Measurements from ENCODE around the gene SHISAL2A. TPM values are rescaled to one million over a fixed set of nuclear protein-coding genes. Genes with fewer than 3 reads are reported as not detected.

The SHISAL2A gene
- total and polyA plus RNA-seq, 8 donors: 0.48 to 1.6 (median 0.69) TPM; not detected in 1

DNA sequence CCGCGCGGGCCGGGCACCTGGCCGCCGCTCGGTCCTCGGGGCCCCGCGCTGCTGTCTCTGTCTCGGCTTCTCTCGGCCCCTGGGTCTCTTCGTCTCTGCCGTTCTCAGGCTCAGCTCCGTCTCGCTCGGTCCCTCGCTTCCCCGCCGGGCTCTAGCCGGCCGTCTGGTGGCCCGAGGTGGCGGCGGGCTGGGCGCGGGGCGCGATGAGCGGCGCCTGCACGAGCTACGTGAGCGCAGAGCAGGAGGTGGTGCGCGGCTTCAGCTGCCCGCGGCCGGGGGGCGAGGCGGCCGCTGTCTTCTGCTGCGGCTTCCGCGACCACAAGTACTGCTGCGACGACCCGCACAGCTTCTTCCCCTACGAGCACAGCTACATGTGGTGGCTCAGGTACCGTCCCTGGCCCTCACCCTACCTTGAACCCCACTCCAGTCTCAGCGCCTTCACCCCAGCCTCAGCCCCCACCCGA lies 355 bp downstream of the SHISAL2A start:
- DNase-seq (peak in 2 of 4 donors; percentile 32 to 86), ATAC-seq (peak; percentile 11)
- Histone ChIP-seq H3K4me1 (peaks cover 0 to 49% of the 10 kb centered on the region in 2 donors), H3K27ac (peak overlapping the region in 1 of 2 donors; percentile 61), H3K4me3 (peak overlapping the region; percentile 22 to 40), H3K9me3 (no peaks in the 10 kb centered on the region), H3K36me3 (no peaks in the 10 kb centered on the region), H3K27me3 (peaks cover 10 to 37% of the 10 kb centered on the region in 2 donors)
- TF ChIP-seq, protein P1, sequence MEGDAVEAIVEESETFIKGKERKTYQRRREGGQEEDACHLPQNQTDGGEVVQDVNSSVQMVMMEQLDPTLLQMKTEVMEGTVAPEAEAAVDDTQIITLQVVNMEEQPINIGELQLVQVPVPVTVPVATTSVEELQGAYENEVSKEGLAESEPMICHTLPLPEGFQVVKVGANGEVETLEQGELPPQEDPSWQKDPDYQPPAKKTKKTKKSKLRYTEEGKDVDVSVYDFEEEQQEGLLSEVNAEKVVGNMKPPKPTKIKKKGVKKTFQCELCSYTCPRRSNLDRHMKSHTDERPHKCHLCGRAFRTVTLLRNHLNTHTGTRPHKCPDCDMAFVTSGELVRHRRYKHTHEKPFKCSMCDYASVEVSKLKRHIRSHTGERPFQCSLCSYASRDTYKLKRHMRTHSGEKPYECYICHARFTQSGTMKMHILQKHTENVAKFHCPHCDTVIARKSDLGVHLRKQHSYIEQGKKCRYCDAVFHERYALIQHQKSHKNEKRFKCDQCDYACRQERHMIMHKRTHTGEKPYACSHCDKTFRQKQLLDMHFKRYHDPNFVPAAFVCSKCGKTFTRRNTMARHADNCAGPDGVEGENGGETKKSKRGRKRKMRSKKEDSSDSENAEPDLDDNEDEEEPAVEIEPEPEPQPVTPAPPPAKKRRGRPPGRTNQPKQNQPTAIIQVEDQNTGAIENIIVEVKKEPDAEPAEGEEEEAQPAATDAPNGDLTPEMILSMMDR (IDR thresholded peaks at IDR 0.05): no peak
- intact Hi-C loops (cut with DNase I): no loop called here

DNA sequence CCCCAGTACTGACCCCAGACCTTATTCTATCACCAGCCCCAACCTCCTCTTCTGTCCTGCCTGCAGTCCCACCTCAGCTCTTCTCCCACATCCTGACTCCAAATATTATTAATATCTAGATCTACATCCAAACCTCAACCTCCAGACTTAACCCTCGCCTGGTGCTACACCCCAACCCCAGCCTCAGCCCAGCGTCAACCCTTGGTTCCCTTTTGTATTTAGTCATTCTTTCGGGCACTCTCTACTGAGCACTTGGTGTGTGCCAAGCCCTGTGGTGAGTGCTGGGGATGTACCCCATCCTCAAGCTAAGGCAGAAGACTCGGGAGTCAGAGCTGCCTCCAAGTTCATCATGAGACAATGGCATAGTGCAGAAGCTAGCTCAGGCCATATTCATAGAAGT lies 1.1 kb downstream of the SHISAL2A start:
- Histone ChIP-seq H3K4me1 (peaks cover 0 to 54% of the 10 kb centered on the region in 2 donors), H3K9me3 (no peaks in the 10 kb centered on the region), H3K4me3 (peak overlapping the region in 1 of 2 donors; percentile 40), H3K27ac (no peak overlapping the region), H3K36me3 (no peaks in the 10 kb centered on the region), H3K27me3 (peaks cover 10 to 37% of the 10 kb centered on the region in 2 donors)
- TF ChIP-seq, protein P1 (IDR thresholded peaks at IDR 0.05): no peak
- intact Hi-C loops (cut with DNase I): no loop called here
- DNase-seq (no peak), ATAC-seq (no peak)

DNA sequence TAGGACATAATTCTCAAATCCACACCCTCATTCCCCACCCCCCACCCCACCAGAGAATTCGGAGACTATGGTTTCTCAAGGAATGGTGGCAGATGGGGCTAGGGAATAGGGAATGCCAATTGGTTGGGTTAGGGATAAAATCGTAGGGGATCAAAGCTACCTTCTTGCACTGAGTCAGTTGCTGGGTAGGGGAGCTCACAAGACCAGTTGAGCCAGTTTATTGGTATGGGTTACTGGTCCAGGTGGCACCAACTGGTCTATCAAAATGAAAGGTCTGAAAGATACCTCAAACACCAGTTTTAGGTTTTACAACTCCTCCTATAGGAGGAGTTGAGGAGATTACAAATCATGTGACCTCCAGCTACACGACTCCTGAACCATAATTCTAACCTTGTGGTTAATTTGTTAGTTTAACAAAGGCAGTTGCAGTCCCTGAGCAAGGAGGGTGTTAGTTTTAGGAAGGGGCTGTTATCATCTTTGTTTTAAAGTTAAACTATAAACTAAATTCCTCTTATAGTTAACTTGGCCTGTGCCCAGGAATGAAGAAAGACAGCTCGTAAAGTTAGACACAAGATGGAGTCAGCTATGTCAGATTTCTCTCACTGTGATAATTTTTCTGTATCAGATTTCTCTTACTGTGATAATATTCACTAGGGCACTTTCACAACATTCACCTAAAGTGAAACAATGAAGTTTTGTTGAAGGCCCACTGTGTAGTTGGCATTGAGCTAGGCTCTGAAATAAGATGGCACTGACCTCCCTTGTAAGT lies 2.5 kb downstream of the SHISAL2A start:
- no peak overlapping the region for H3K4me3 ChIP-seq
- H3K27me3 ChIP-seq: peaks cover 10 to 37% of the 10 kb centered on the region in 2 donors
- H3K9me3 ChIP-seq: no peaks in the 10 kb centered on the region
- peak overlapping the region in 1 of 2 donors; percentile 63 for H3K27ac ChIP-seq
- intact Hi-C loops (cut with DNase I): no loop called here
- DNase-seq: no peak
- H3K4me1 ChIP-seq: peaks cover 0 to 54% of the 10 kb centered on the region in 2 donors
- TF ChIP-seq, protein P1 (IDR thresholded peaks at IDR 0.05): no peak
- H3K36me3 ChIP-seq: no peaks in the 10 kb centered on the region
- ATAC-seq: no peak

DNA sequence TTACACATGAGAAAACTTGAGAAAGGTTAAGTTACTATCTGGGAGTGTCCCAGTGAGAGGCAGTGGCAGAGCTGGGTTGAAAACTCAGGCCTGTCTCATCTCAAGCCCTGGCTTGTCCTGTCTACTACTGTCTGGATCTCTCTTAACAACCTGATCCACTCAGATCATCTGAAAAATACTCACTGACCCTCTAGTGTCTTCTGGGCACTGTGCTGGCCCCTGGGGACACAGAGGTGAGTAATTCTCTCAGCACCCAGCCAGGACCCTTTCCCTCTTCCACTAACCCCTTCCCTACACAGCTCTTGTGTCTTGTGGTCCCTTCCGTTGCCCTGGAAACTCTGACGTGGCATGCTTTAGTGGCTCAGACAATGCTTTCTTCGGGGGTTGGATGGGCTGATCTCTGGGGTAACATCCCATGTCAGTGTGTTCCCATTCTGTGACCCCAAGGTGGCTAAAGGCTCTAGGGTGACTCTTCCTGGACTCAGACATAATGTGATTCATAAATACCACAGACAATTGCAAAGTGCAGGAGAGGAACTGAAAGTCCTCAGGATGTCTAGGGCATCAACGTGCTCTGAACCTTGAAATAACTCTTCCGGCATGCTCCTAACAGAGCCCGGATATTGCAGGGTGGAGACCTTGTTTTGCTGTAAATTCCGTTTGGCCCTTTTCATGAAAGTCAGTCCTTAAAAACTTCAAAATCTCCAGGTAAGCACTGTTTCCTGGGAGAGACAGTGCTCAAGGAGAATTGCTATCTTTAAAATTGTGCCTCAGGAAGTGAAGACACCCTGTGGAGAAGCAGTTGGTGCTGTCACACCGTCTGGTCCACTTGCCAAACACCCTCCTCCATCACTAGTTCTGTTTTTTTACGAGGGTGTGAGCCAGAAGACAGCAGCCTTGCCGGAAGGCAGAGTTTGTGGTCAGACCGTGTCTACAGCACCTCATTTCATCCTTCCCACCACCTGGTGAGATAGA lies 4.0 kb downstream of the SHISAL2A start:
- no peaks in the 10 kb centered on the region for H3K36me3 ChIP-seq
- TF ChIP-seq, protein P1 (IDR thresholded peaks at IDR 0.05): no peak
- ATAC-seq (peak; percentile 42), DNase-seq (peak in 1 of 4 donors; percentile 36)
- H3K4me3 ChIP-seq: no peak overlapping the region
- peaks cover 10 to 27% of the 10 kb centered on the region in 2 donors for H3K27me3 ChIP-seq
- H3K27ac ChIP-seq: peak overlapping the region; percentile 39 to 96
- H3K4me1 ChIP-seq: peaks cover 0 to 47% of the 10 kb centered on the region in 2 donors
- H3K9me3 ChIP-seq: no peaks in the 10 kb centered on the region
- intact Hi-C loops (cut with DNase I): no loop called here
